BLaER1 (cell line): ENCODE data around the gene SMG5.
"Not testable (repeated sequence)": the region's sequence is repeated elsewhere in the genome, so short reads cannot be mapped to it uniquely, and the experiment has no call there.

ENCODE experiments used
- H3K27ac ChIP-seq: shearing (Covaris generic); formaldehyde crosslinking; 2 replicates; pipeline ENCODE4 v1.8.1; 2022
- H3K27me3 ChIP-seq: shearing (Covaris generic); formaldehyde crosslinking; 2 replicates; pipeline ENCODE4 v1.8.1; 2022
- H3K36me3 ChIP-seq: shearing (Covaris generic); formaldehyde crosslinking; 2 replicates; pipeline ENCODE4 v1.8.1; 2022
- H3K4me1 ChIP-seq: shearing (Covaris generic); formaldehyde crosslinking; 2 replicates; pipeline ENCODE4 v1.8.1; 2022
- H3K4me2 ChIP-seq: shearing (Covaris generic); formaldehyde crosslinking; 2 replicates; pipeline ENCODE4 v1.8.1; 2022
- H3K4me3 ChIP-seq: shearing (Covaris generic); formaldehyde crosslinking; 2 replicates; pipeline ENCODE4 v1.8.1; 2022
- H3K9ac ChIP-seq: shearing (Covaris generic); formaldehyde crosslinking; 2 replicates; pipeline ENCODE4 v1.8.1; 2022
- H3K9me3 ChIP-seq: shearing (Covaris generic); formaldehyde crosslinking; 2 replicates; pipeline ENCODE4 v1.8.1; 2022
- H4K20me1 ChIP-seq: shearing (Covaris generic); formaldehyde crosslinking; 2 replicates; pipeline ENCODE4 v1.8.1; 2022
- Cebpa-rat ChIP-seq: shearing (Covaris generic); IDR thresholded peaks from 2 replicates; pipeline ENCODE4 v1.8.1; 2022

SMG5 gene, protein sequence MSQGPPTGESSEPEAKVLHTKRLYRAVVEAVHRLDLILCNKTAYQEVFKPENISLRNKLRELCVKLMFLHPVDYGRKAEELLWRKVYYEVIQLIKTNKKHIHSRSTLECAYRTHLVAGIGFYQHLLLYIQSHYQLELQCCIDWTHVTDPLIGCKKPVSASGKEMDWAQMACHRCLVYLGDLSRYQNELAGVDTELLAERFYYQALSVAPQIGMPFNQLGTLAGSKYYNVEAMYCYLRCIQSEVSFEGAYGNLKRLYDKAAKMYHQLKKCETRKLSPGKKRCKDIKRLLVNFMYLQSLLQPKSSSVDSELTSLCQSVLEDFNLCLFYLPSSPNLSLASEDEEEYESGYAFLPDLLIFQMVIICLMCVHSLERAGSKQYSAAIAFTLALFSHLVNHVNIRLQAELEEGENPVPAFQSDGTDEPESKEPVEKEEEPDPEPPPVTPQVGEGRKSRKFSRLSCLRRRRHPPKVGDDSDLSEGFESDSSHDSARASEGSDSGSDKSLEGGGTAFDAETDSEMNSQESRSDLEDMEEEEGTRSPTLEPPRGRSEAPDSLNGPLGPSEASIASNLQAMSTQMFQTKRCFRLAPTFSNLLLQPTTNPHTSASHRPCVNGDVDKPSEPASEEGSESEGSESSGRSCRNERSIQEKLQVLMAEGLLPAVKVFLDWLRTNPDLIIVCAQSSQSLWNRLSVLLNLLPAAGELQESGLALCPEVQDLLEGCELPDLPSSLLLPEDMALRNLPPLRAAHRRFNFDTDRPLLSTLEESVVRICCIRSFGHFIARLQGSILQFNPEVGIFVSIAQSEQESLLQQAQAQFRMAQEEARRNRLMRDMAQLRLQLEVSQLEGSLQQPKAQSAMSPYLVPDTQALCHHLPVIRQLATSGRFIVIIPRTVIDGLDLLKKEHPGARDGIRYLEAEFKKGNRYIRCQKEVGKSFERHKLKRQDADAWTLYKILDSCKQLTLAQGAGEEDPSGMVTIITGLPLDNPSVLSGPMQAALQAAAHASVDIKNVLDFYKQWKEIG

DNA sequence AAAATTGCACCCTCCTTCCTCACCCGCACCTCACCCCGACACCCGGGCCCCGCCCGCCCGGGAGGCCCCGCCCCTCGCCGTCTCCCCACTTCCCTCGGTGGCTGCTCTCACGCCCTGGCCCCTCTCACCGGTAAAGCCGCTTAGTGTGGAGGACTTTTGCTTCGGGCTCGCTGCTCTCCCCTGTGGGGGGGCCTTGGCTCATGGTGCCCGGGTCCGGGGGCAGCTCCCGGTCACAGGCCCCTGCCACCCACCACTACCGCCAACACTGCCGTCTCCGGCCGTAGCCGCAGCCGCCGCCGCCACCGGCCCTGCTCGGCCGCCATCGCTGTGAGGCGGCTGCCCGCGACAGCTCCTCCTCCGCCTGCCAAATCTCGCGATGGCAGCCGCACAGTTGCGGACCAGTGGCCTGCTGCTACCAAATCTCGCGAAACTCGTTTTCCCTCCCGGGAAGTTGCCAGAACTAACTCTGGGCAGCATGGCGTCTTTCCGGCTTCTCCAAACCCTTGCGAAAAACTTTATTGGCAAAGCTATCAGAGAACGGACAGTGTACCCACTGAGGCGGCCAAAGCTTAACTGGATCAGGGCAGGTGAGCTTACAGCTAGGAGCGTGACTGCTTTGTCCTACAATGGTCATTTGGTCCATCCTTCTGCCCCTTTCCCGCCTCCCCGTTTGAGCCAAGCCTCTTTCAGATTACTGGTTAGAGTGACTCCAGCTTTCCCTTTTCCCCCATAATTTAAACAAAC, at the start of gene SMG5:
SMG5 (minus strand) TSS at position 347 of the 744 bp plus-strand sequence; CDS start at position 202, 145 bp downstream.
- Histone ChIP-seq H3K27me3 (no peaks in the 10 kb centered on the region), H3K27ac (peak within 1 kb of the TSS; percentile 95), H3K9ac (peak within 1 kb of the TSS; percentile 96), H3K9me3 (no peaks in the 10 kb centered on the region), H3K4me1 (peaks cover 34% of the 10 kb centered on the region), H3K36me3 (peaks cover 49% of the 10 kb centered on the region), H4K20me1 (peaks cover 44% of the 10 kb centered on the region), H3K4me3 (peak within 1 kb of the TSS; percentile 83), H3K4me2 (peak within 1 kb of the TSS; percentile 95)
- TF ChIP-seq Cebpa-rat: no peak

DNA sequence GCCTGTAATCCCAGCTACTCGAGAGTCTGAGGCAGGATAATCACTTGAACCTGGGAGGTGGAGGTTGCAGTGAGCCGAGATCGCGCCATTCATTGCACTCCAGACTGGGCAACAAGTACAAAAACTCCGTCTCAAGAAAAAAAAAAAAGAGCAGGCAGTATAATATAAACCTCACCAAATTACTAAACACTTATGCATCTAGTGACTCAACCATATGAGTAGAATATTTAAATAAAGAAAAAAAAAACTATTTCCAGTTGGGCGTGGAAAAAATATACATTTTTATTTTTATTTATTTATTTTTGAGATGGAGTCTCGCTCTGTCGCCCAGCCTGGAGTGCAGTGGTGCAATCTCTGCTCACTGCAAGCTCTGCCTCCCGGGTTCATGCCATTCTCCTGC, 40.6 kb upstream of the SMG5 start:
- H3K9me3 ChIP-seq, H3K27ac ChIP-seq: not testable (repeated sequence)

DNA sequence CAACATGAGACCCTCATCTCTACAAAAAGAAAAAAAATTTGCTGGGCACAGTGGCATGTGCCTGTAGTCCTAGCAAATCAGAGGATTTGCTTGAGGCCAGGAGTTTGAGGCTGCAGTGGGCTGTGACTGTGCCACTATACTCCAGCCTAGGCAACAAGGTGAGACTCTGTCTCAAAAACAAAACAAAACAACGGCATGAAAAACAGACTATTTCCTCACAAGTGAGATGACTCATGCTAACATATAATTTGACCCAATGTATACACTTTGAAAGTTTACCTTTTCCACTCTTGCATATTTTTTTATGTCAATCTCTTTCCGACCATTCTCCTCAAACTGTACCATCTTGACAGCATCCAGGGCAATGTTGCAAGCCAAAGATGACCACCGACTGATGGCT, 37.9 kb upstream of the SMG5 start:
- Histone ChIP-seq H3K4me3 (no peak overlapping the region), H3K4me2 (no peak overlapping the region), H3K9ac (no peak overlapping the region), H3K36me3 (peaks cover 99% of the 10 kb centered on the region), H4K20me1 (peaks cover 64% of the 10 kb centered on the region), H3K9me3 (no peaks in the 10 kb centered on the region), H3K27me3 (no peaks in the 10 kb centered on the region), H3K4me1 (no peaks in the 10 kb centered on the region), H3K27ac (no peak overlapping the region)
- TF ChIP-seq Cebpa-rat: no peak

More for the DNA sequence above, 40.6 kb upstream of the SMG5 start:
- H3K27me3 ChIP-seq, H3K4me2 ChIP-seq, H3K4me3 ChIP-seq, H3K9ac ChIP-seq, H3K4me1 ChIP-seq: not testable (repeated sequence)
- peaks cover 59% of the 10 kb centered on the region for H4K20me1 ChIP-seq
- H3K36me3 ChIP-seq: peaks cover 91% of the 10 kb centered on the region

DNA sequence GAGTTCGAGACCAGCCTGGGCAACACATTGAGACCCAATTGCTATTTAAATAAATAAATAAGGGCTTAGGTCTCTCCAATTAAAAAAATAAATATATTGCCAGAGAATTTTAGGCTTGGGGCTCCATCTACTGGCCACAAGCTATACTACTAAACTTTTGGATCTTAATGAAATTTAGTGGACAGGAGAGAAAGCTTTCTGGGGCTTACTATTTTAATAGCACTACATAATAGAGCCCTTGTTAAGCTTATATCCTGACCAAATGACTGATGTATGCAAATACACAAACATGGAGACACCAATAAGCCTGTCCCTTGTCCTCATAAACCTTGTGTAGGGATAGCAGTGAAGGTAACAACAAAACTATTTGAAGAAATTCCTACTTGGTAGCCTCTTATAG, 37.0 kb upstream of the SMG5 start:
- H3K27ac ChIP-seq: no peak overlapping the region
- no peaks in the 10 kb centered on the region for H3K9me3 ChIP-seq
- no peak overlapping the region for H3K4me2 ChIP-seq
- no peak overlapping the region for H3K9ac ChIP-seq
- TF ChIP-seq Cebpa-rat: no peak
- H4K20me1 ChIP-seq: peaks cover 67% of the 10 kb centered on the region
- peaks cover 99% of the 10 kb centered on the region for H3K36me3 ChIP-seq
- H3K4me3 ChIP-seq: no peak overlapping the region
- H3K4me1 ChIP-seq: no peaks in the 10 kb centered on the region
- H3K27me3 ChIP-seq: no peaks in the 10 kb centered on the region

DNA sequence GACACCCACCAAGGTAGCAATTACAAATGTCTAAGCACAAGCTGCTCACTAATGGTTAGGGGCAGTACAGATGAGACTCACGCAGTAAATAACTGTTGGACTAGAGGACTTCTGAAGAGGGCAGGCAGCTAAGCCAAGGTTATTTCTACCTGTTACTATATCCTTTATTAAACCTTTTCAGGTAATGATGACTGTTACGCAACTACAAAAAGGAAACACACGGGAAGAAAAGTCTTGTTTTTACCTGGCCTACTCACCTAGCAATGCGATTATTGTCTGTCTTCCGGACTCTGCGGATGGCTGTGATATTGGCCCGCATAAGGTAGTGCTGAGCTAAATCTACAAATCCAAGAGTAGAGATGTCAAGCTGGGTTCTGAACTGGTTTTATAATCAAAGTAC, 34.3 kb upstream of the SMG5 start:
- Histone ChIP-seq H3K36me3 (peaks cover 99% of the 10 kb centered on the region), H3K4me3 (no peak overlapping the region), H3K4me1 (no peaks in the 10 kb centered on the region)

DNA sequence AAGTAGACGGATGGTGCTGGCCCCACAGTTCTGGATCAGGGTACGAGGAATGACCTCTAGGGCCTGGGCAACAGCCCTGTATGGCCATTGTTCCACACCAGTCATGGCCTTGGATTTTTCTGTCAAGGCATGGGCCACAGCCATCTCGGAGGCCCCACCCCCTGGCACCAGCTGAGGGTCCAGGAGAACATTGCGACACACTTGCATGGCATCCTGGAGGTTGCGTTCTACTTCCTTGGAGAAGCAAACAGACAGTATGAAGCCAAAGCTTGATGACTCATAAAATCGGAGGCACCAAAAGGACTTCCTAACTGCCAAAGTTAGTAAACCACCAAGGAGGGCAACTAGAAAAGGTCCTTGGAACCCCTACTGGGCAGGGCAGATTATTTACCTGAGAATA, 28.3 kb upstream of the SMG5 start:
- H3K9me3 ChIP-seq: no peaks in the 10 kb centered on the region
- peak; percentile 67; the same call in 1 of the 2 replicates for TF ChIP-seq Cebpa-rat
- peaks cover 99% of the 10 kb centered on the region for H3K36me3 ChIP-seq
- H3K4me3 ChIP-seq: no peak overlapping the region
- H4K20me1 ChIP-seq: peaks cover 34% of the 10 kb centered on the region
- H3K9ac ChIP-seq: no peak overlapping the region
- no peaks in the 10 kb centered on the region for H3K27me3 ChIP-seq
- H3K4me2 ChIP-seq: no peak overlapping the region
- no peaks in the 10 kb centered on the region for H3K4me1 ChIP-seq
- H3K27ac ChIP-seq: no peak overlapping the region

More for the DNA sequence above, 34.3 kb upstream of the SMG5 start:
- Histone ChIP-seq H4K20me1 (peaks cover 55% of the 10 kb centered on the region), H3K4me2 (no peak overlapping the region), H3K27ac (no peak overlapping the region), H3K9me3 (no peaks in the 10 kb centered on the region), H3K27me3 (no peaks in the 10 kb centered on the region), H3K9ac (no peak overlapping the region)
- peak; percentile 23; the same call in 1 of the 2 replicates for TF ChIP-seq Cebpa-rat

DNA sequence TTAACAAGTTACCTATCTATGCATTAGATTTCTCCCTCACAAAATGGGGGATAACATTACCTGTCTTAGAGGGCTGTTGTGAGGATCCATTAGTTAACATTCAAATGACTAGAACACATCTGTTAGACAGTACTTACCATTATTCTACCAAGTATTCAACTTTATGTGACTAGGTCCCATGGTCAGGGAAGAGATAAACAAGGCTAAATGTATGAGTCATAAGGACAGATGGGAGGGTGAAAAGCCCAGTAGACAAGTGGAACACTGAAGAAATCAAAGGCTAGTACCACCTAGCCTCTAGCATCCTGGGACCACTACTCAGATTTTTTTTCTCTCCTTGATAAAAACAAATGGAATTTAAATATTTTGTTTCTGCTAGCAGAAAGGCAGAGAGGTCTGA, 25.5 kb upstream of the SMG5 start:
- H3K36me3 ChIP-seq: peaks cover 97% of the 10 kb centered on the region
- H4K20me1 ChIP-seq: peaks cover 24% of the 10 kb centered on the region
- no peak overlapping the region for H3K9ac ChIP-seq
- no peak overlapping the region for H3K4me3 ChIP-seq
- no peak overlapping the region for H3K27ac ChIP-seq
- no peaks in the 10 kb centered on the region for H3K4me1 ChIP-seq
- no peak overlapping the region for H3K4me2 ChIP-seq
- H3K9me3 ChIP-seq: no peaks in the 10 kb centered on the region
- no peaks in the 10 kb centered on the region for H3K27me3 ChIP-seq
- no peak for TF ChIP-seq Cebpa-rat

DNA sequence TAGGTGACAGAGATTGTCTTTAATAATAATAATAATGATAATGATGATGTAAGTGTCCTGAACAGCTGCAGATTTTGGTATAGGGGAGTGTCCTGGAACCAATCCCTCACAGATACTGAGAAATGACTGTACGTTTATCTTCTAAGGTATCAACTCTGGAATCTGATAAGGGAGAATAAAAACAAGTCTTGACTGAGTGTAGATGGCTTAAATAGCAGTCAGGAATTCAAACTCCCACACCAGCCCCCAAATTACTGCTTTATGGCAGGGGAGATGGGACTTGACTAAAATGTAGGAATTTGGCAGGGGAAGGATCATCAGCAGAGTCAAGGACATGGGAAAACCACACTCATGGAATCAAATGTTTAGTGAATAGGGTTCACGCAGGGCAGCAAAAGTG, 22.6 kb upstream of the SMG5 start:
- no peak for TF ChIP-seq Cebpa-rat

DNA sequence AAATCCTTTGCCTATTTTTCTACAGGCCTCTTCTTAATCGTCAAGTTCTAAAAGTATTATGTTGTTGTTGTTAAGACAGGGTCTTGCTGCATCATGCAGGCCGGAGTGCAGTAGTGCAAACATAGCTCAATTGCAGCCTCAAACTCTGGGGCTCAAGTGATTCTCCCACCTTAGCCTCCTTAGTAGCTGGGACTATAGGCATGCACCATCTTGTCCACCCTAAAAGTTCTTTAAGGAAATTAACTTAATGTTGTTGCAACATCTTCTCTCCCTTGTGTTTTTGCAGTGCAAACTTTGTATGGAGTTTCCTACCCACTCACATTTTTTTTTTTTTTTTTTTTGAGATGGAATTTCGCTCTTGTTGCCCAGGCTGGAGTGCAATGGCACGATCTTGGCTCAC, 20.6 kb upstream of the SMG5 start:
- H3K27ac ChIP-seq: no peak overlapping the region
- H4K20me1 ChIP-seq: no peaks in the 10 kb centered on the region
- no peaks in the 10 kb centered on the region for H3K4me1 ChIP-seq
- peaks cover 67% of the 10 kb centered on the region for H3K36me3 ChIP-seq
- H3K9ac ChIP-seq: no peak overlapping the region
- H3K4me3 ChIP-seq: no peak overlapping the region
- no peak for TF ChIP-seq Cebpa-rat
- no peaks in the 10 kb centered on the region for H3K27me3 ChIP-seq
- H3K9me3 ChIP-seq: no peaks in the 10 kb centered on the region
- no peak overlapping the region for H3K4me2 ChIP-seq

More for the DNA sequence above, 22.6 kb upstream of the SMG5 start:
- no peak overlapping the region for H3K27ac ChIP-seq
- H3K27me3 ChIP-seq: no peaks in the 10 kb centered on the region
- no peak overlapping the region for H3K4me3 ChIP-seq
- no peak overlapping the region for H3K9ac ChIP-seq
- H4K20me1 ChIP-seq: peaks cover 16% of the 10 kb centered on the region; the same call in 1 of the 2 replicates
- H3K36me3 ChIP-seq: peaks cover 78% of the 10 kb centered on the region
- H3K4me1 ChIP-seq: no peaks in the 10 kb centered on the region
- H3K9me3 ChIP-seq: no peaks in the 10 kb centered on the region
- H3K4me2 ChIP-seq: no peak overlapping the region
